H1 (cell line): Measurements from ENCODE around the gene IQCM.

Source experiments
- BACH1 ChIP-seq: IDR thresholded peaks from 2 replicates; pipeline ENCODE4 v1.6.1; 2012; ENCODE audit warnings: low read length, improper control_type of control experiment
- CHD1 ChIP-seq: IDR thresholded peaks from 2 replicates; pipeline ENCODE4 v1.6.1; 2012; ENCODE audit warnings: low read depth, low read length, improper control_type of control experiment
- CTCF ChIP-seq, 3 experiments: IDR thresholded peaks; 1 replicate in 2 of 3; 2 replicates in 1 of 3; pipeline versions ENCODE4 v1.5.1 to v1.6.1; 2011; ENCODE audit warnings: low read length in 3 of 3, mild to moderate bottlenecking in 3 of 3, inconsistent platforms in 2 of 3, low read depth in 1 of 3, moderate library complexity in 1 of 3; ENCODE audit not compliant: insufficient read depth in 1 of 3; ENCODE audit errors: control extremely low read depth in 1 of 3
- EZH2 ChIP-seq: fragments of 200-600 bp; sonication (generic); IDR thresholded peaks from 2 replicates; pipeline ENCODE4 v1.7.1; 2012; ENCODE audit warnings: low read depth, mild to moderate bottlenecking, moderate library complexity, low read length, inconsistent platforms; ENCODE audit not compliant: severe bottlenecking
- GABPA ChIP-seq: IDR thresholded peaks from 2 replicates; pipeline ENCODE4 v1.6.1; 2011; ENCODE audit warnings: mild to moderate bottlenecking, low read length, moderate library complexity, borderline replicate concordance; ENCODE audit not compliant: insufficient read depth
- HDAC6 ChIP-seq: IDR thresholded peaks from one replicate; pipeline ENCODE4 v1.7.1; 2012; ENCODE audit warnings: low read depth, mild to moderate bottlenecking, inconsistent platforms, low read length, moderate library complexity
- JUN ChIP-seq: IDR thresholded peaks from 2 replicates; pipeline ENCODE4 v1.6.1; 2011; ENCODE audit warnings: low read depth, mild to moderate bottlenecking, improper control_type of control experiment, low read length
- POLR2A ChIP-seq, 2 experiments: IDR thresholded peaks; 1 replicate in 1 of 2; 2 replicates in 1 of 2; pipeline ENCODE4 v1.6.1; 2011; ENCODE audit warnings: low read depth in 2 of 2, low read length in 2 of 2, mild to moderate bottlenecking in 2 of 2; ENCODE audit errors: control extremely low read depth in 1 of 2
- POLR2AphosphoS5 ChIP-seq: IDR thresholded peaks from 2 replicates; pipeline ENCODE4 v1.6.1; 2011; ENCODE audit warnings: low read depth, low read length
- RAD21 ChIP-seq, 2 experiments: IDR thresholded peaks in 1 of 2; conservative IDR thresholded peaks in 1 of 2; 2 replicates each; pipeline ENCODE4 v1.6.1; 2011; ENCODE audit warnings: low read depth in 2 of 2, low read length in 2 of 2, improper control_type of control experiment in 1 of 2, inconsistent platforms in 1 of 2, mild to moderate bottlenecking in 1 of 2, moderate library complexity in 1 of 2
- SP4 ChIP-seq: IDR thresholded peaks from 2 replicates; pipeline ENCODE4 v1.6.1; 2012; ENCODE audit warnings: low read length, inconsistent platforms
- SRF ChIP-seq: IDR thresholded peaks from 2 replicates; pipeline ENCODE4 v1.6.1; 2011; ENCODE audit warnings: mild to moderate bottlenecking, low read depth, low read length, moderate library complexity
- USF2 ChIP-seq: IDR thresholded peaks from 2 replicates; pipeline ENCODE4 v1.6.1; 2011; ENCODE audit warnings: low read length, improper control_type of control experiment

- TF ChIP-seq EZH2 (no peak), POLR2AphosphoS5 (no peak), HDAC6 (no peak), CHD1 (no peak), BACH1 (no peak), CTCF (IDR thresholded peaks at IDR 0.05; ENCODE audit: control extremely low read depth in 1 of 3, insufficient read depth in 1 of 3, low read depth in 1 of 3, low read length in 3 of 3) (no peak), POLR2A (IDR thresholded peaks at IDR 0.05; ENCODE audit: control extremely low read depth in 1 of 2, low read depth in 2 of 2, low read length in 2 of 2) (no peak), SRF (no peak), RAD21 (IDR thresholded peaks at IDR 0.05 in 1 of 2, conservative IDR thresholded peaks at IDR 0.05 in 1 of 2; ENCODE audit: low read depth in 2 of 2, low read length in 2 of 2) (no peak), GABPA (no peak), JUN (no peak), USF2 (no peak), SP4 (no peak)
Measured at GRCh38 chr4:149553959-149554520, 261.6 kb downstream of the IQCM start.
